T-helper 2 cell treated with Interferon-gamma antibody and Interleukin-4, amounts not matched to agents 100 ng/mL and 5 ng/mL, for 36 hours (primary cell): ENCODE data around the gene GOLIM4. TPM values are rescaled to one million over a fixed set of nuclear protein-coding genes. Genes with fewer than 3 reads are reported as not detected.
"Not testable (repeated sequence)": the region's sequence is repeated elsewhere in the genome, so short reads cannot be mapped to it uniquely, and the experiment has no call there.

ENCODE experiments used
- intact Hi-C: fragments of 100-400 bp; cut with micrococcal nuclease; formaldehyde crosslinking; loops from one replicate; pipeline ENCODE4 v1.15.1; 2023
- total RNA-seq: library from RNA; stranded (reverse); gene quantifications from 2 replicates; pipeline ENCODE4 v1.2.3, GENCODE V29; 2022

GOLIM4 gene
- total RNA-seq, 1 donor from 2014 or later: 4.4 TPM

DNA sequence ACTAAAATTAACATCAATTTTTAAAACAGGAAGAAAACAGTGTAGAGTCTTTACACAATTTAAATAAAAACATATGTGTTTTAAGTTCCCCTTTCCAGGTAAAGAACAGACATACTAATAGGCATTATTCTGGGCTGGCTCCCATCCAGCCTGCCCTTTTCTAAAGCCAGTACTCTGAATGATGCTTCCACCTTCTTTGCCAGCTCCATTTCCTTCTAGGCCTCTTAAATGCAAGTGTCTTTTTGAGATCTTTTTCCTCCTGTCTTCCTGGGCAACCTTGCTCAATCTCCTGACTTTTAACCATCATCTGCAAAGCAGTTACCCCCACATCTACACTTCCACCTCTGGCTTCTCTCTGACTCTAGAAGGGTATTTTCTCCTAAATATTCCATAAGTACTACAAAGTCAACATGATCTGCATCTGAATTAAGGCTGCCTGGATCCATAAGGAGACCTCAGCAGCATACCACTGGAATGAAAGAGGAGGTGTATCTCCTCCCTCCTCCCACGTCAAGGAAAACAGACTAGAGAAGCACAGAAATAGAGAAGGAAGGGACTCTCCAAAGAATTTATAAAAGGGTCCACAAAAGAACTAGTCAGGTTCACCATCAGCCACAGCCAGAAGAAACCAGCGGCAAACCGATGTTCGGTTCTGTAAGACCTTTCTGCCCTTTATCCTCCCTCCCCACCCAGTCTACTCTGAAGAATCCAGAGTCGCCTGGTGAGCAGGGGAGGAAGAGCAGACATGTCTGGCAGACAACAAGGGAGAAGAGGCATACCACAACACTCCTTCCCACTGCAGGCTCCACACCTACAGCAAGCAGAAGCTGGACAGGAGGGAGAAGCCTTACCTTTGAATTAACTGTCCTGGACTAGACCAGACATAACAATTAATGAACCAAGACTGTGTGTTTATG lies 47.1 kb downstream of the GOLIM4 start:
- intact Hi-C loops: no loop called here

DNA sequence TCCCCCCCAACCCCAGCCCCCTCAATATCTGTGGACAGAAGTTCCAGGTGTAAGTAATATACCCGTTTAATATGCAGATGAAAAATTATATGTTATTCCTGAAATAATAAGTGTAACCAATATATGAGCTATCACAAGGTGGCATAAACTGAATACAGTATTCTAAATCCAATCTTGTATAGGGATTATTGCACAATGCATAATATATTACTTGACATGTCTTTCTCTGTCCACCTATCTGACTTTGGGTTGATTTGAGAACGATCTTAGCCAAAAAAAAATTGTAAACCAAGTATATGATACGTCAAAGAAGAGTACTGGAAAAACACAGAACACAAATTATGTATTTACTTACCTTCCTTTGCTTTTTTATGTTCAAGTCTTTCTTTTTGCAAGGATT lies 47.8 kb downstream of the GOLIM4 start:
- intact Hi-C loops: loop anchor here (1.0 kb wide), 4 partner anchors 40 to 799 kb away; partner anchors contain the start of gene GOLIM4

DNA sequence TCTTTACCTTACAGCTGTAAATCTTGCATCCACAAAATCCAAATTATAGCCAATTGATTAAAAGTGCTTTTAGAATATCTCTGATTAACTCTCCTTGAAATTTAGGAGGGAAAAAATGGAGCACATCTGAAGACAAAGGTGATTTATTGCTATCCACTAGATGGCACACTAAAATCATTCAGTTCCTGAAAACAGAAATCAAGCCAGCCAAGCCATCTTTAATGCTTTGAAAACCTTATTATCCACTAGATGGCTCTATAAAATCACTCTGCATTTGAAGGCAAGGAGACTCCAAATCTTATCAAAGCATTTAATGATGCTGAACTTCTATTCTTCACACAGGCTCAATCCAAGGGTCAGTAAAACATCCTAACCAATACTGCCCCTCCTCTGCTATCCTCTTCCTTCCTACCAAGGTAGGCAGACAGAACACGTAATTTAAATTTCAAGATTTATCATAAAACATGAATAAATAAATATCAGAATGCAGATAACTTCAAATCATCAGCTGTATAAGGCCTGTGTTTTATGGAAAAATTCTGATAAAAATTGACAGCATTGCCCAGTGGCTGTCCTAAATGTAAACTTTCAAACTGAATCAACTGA lies 48.4 kb downstream of the GOLIM4 start:
- intact Hi-C loops: loop anchor here (1.0 kb wide), 4 partner anchors 41 to 800 kb away; partner anchors contain the start of gene GOLIM4

DNA sequence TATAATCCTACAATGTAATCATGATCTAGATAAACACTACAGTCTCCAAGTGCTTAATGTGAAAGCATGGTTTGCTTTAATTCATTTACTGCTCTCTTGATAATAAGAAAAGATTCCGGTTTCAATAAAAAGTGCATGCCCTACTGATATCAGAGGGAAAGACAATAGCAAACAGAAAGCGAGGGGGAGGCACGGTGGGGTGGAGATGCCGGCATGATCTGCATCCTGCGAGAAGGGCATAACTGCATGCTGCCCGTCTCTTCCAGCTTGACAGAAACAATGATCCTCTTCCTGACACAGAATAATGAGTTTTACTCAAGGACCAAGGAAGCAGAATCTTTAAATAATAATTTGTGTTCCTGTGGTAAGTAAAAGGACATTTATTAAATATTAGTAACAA lies 51.7 kb downstream of the GOLIM4 start:
- intact Hi-C loops: loop anchor here (5.0 kb wide), 1 partner anchor 117 kb away; no protein-coding TSS in a partner anchor

GRCh38 chr3:168040607-168041208 lies 55.0 kb downstream of the GOLIM4 start:
- intact Hi-C loops: loop anchor here (5.0 kb wide), 1 partner anchor 113 kb away; no protein-coding TSS in a partner anchor

GRCh38 chr3:168037020-168037419 lies 58.7 kb downstream of the GOLIM4 start:
- intact Hi-C loops: no loop called here

DNA sequence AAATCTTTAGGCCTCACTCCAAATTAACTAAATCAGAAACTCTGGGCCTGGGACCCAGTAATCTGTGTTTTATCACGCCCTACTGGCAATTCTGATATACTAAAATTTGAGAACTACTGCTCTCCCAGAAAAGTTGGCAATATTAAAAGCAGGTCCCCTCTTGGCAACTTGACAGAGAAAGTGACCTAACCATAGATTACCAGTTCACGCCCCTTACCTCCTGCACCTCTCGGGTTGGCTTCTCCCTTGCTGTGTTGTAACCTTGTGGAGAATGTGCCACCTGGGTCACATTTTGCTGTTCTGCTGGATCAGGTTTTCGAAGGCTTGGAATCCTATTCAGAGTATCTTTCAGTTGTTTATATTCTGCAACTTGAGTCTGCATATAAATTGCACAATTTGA lies 59.1 kb downstream of the GOLIM4 start:
- intact Hi-C loops: no loop called here

- intact Hi-C loops: no loop called here
These were observed 61.4 kb downstream of the GOLIM4 start for GRCh38 chr3:168034152-168034928.

- intact Hi-C loops: no loop called here
These were observed 65.1 kb downstream of the GOLIM4 start for GRCh38 chr3:168030577-168030976.

GRCh38 chr3:168029705-168030104 lies 66.0 kb downstream of the GOLIM4 start:
- intact Hi-C loops: no loop called here

DNA sequence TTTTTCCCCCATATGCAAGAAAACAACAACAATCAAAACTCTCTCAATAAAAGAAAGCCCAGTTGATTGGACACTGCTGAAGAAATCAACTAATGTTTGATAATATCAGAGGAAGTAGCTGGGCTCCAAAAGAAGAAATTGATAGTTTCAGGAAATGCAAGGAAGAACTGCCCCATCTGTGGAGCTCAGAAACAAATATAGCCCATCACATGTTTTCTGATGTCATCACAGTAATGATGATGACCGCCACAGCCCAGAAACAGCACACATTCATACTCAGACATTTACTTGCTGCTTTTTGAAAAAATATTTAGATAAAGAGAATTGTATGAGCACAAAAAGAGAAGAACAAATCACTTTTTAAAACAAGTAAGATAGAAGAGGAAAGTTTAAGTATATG lies 67.6 kb downstream of the GOLIM4 start:
- intact Hi-C loops: no loop called here

GRCh38 chr3:168026764-168027163 lies 69.0 kb downstream of the GOLIM4 start:
- intact Hi-C loops: no loop called here

- intact Hi-C loops: no loop called here
These were observed 70.6 kb downstream of the GOLIM4 start for GRCh38 chr3:168025076-168025475.

DNA sequence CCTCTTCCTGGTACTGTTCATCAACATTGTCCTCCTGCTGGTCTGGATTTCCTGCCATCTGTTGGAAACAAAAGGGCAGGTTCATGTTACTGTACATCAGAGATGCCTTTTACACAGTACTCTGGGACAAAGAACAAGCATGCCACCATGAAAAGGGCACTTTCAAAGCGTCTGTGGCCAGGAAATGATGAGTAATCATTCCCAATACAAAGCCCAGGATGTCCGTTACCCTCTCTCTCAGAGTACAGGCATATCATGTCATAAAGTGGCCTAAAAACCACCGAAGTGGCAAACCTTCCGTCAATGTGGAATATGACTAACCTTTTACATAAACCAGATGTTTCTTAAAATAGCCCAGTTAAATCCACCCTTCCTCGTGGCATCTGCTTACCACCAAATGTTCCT lies 71.2 kb downstream of the GOLIM4 start:
- intact Hi-C loops: no loop called here

DNA sequence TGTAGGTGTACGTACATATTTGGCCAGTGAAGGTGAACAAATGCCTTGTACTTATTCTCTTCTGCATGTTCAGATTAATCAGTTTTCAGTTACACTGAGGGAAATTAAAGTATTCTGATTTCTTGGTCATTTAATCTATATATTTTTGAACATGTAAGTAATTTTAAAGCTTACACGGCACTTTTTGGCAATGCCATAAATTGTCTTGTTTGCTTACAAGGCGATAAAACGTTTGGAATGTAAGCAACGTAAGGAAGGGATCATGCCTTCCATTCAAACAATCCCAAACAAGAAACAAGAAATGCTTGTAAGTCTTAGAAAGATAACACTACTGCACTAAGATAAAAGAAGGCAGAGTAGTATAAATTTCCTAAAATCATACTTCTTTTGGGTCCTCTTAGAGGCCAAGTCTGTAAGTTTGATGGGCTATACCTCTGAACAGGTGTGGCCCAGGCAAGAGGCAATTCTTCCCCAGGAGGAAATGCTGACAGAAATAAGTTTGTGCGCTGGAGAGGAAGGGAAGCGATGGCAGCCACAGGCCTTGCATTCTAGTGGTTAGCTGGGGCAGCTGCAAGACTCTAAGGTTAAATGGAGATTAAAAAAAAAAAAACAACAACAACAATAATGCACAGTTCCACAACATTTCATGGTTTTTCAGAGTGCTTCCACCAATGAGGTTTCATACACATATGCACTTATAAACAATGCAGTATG lies 73.8 kb downstream of the GOLIM4 start:
- intact Hi-C loops: no loop called here

- intact Hi-C loops: not testable (repeated sequence)
These were observed 84.4 kb downstream of the GOLIM4 start for GRCh38 chr3:168011280-168011679.

DNA sequence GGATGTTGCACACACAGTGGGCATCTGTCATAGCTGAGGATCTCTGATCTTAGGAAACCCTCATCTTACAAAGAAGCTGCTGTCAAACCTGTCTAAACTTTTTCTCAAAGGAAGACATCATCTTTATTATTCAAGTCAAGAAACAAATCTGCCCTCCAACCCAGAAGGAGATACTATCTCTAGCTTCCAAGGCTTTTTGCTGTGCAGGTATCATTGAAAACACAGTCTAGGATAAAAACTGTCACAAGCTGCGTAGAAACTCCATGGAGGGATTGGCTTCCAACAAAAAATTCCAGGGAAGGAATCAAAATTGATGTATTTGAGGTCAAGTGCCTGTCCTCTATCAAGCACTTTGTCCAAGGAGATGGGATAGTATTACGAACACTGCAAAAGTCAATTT lies 89.1 kb downstream of the GOLIM4 start:
- intact Hi-C loops: no loop called here

- intact Hi-C loops: no loop called here
These were observed 91.8 kb downstream of the GOLIM4 start for GRCh38 chr3:168003911-168004310.

DNA sequence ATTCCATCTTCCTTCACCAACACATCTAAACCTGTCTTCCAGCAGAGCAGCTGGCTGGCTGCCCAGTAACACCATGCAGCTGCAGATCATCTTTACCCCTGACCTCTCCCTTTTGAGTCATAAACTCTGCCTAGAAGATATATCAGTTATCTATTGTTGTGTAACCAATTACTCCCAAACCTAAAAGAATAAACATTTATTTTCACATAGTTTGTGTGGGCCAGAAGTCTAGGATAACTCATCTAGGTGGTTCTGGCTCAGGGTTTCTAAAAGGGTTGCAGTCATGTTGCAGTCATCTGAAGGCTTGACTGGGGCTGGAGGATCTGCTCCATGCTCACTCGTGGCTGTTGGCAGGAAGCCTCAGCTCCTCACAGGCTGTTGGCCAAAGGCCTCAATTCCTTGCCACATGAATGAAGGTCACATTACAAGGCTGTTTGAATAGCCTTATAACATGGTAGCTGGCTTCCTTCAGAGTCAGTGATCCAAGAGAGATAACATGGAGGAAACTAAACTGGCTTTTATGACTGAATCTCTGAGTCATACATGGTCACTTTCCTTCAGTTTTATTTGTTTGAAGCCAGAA lies 92.8 kb downstream of the GOLIM4 start:
- intact Hi-C loops: no loop called here

DNA sequence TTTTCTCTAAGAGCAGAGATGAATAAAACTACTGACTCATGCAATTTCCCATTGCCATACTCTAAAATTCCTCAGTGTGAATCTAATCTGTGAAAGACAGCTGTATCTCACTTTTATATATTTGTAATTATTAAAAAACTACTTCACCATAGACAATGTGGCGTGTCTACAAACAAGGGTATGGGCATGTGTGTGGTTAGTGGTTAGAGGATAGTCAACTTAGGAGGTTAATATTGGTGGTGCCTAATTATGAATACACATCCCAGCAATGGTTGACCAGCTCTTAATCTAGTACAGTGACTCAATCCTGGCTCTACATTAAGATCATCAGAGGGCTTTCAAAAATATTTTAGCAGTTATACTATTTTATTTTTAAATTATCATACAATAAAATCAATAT lies 94.5 kb downstream of the GOLIM4 start:
- intact Hi-C loops: no loop called here
